ENCODE results near the gene ATRNL1.

Gene ATRNL1

GRCh38 chr10:115957012-115957399 is 863.8 kb downstream of the ATRNL1 start:
- DNase-seq, result no peak

DNA sequence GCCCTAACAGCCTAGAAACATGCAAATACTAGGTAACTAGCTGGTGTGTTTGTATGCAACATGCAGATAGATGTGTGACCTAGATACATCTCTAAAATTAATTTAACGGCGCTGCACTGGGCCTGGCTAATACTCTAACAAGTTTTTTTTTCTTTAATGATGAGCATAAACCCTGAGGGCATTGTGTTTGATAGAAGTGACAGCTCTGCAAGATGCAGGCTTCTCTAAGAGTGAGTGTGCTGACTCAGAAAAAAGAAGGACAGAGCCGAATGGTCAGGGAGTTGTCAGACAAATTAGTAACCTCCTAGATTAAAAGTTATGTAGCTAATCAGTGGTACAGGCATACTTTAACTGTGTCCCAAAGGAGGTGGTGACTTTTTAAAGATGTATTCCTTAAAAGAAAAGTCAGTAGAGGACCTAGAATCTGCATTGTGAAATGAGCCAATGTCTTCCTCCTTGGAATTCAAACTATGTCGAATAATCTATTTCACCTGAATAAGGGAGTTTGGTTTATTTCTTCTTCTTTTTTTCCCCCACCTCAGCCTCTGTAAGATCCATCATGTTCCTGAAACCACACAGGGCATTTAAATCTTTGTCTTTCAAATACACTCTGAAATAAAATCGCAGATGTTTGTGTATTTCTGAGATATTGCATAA is 864.7 kb downstream of the ATRNL1 start:
- no peak for DNase-seq

GRCh38 chr10:115963848-115964247 is 870.7 kb downstream of the ATRNL1 start:
- DNase-seq, result no peak

DNA sequence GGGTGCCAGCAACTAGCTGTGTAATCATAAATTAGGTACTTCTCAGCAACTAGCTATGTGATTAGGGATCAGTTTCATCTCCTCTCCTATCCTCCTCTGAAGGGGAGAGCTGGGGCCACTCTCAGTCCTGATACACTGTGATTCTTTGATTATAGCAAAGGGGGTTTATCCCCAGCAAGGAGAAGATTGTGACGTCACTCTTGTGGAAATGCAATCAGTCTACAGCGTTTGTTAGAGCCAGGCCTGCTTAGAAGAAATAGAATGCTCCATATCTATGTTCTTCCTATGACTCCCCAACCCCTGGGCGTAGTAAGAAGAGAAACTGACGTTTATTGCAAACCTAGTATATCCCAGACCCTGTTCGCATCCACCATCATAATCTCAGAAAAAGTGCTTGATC is 871.7 kb downstream of the ATRNL1 start:
- no peak for DNase-seq

GRCh38 chr10:115965376-115965775 is 872.2 kb downstream of the ATRNL1 start:
- no peak for DNase-seq

DNA sequence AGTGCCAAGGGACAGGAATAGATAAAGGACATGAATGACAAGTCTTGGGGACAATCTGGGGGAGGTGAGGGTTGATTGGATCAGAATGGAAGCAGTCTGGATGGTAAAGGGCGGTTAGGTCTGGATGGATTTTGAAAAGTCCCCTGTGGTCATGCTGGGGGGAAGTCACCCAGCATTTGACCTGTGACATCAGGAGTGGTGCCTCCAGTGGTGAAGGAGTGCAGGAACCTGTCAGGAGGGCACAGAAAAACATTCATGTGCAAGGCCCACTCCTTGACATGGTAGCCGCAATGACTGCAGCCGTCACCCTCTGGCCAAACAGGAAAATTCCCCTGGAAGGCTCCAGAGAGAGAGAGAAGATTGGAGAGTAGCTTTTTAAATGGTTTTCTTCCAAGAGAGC is 875.1 kb downstream of the ATRNL1 start:
- no peak for DNase-seq

DNA sequence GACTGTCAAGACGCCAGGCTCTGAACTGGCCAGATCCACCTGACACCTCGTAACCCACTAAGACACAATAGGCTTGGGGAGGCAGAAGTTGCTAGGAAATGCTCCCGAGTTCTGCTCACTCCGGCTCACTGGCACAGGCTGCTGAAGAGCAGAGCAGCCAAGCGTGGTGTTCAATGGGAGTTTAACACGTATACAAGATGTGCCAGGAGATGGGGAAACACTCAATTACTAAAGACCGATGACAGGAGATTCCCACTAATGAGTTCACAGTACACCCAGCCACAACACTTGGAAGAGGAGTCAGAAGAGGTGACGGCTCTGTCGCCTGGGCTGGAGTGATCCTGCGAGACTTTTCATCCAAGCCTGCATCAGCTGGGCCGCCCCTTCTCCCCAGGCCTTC is 876.4 kb downstream of the ATRNL1 start:
- no peak for DNase-seq

- no peak for DNase-seq
Measured at GRCh38 chr10:115971921-115972320, 878.8 kb downstream of the ATRNL1 start.

GRCh38 chr10:115972426-115972825 is 879.3 kb downstream of the ATRNL1 start:
- DNase-seq, result no peak

DNA sequence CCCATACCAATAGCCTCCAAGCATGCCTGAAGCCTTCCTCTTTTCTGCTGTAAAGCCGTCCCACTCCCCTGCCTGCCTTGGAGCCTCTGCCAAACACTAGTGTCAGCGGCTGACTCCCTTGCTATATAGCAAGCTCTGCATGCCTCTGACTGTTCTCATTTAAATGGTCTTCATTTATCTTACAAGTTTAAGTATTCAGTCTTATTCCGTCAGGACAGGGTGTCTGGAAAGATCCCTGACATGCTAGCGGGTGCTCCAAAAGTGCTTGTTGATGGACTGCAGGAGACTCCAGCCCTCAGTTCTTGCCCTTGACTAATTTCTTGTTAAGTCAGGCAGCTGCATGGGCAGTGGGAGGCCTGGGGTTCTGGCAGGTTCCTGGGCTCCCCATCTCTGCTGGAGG is 881.2 kb downstream of the ATRNL1 start:
- DNase-seq, result no peak

DNA sequence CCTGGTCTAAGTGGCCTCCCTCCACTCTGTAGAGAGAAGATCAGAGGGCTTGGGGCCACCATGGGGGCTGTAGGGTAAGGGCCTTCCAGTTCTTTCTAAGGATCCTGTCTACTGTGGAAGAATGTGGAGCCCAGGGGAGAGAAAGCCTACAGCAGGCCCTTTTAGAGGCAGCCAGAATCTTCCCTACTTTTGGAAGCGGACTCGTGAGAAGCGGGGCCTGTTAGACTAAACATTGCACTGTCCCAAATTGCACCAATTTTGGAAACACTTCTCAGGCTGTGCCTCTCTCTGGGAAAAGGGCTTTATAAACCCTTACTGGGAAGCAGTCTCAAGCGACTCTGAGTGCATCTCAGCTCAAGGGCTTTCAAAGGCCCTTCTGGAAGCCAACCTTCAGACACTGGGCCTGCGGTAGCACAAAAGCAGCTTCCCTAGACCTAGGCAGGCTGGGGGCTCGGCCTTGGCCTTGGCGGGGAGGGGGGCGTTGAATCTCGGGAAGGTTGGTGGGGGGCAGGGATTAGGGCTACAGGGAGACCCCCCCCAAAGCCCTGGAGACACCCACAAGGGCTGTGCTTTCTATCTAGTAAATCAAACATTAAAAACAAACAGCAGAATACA is 881.8 kb downstream of the ATRNL1 start:
- DNase-seq, result no peak

GRCh38 chr10:115975506-115975905 is 882.3 kb downstream of the ATRNL1 start:
- DNase-seq, result no peak

- no peak for DNase-seq
Measured at GRCh38 chr10:115976342-115976741, 883.2 kb downstream of the ATRNL1 start.

GRCh38 chr10:115977855-115978254 is 884.7 kb downstream of the ATRNL1 start:
- DNase-seq, result no peak

DNA sequence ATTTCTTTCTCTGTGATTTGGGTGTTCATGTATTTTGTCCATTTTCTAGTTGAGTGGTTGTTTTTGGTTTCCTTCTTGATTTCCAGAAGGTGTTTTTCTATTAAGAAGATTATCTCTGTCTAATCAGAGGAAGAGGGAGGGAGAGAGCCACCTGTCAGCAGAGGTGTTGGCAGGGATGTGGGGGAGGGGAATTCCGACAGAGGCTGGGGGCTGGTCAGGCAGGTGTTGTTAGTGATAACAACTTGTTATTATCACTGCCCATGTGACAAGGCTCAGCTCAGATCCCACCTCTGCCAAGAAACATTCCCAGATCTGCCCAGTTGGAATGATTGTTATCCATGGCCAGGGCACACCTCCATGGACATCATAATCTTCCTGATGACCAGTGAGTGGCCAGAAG is 886.4 kb downstream of the ATRNL1 start:
- no peak for DNase-seq

GRCh38 chr10:115980470-115980869 is 887.3 kb downstream of the ATRNL1 start:
- no peak for DNase-seq

DNA sequence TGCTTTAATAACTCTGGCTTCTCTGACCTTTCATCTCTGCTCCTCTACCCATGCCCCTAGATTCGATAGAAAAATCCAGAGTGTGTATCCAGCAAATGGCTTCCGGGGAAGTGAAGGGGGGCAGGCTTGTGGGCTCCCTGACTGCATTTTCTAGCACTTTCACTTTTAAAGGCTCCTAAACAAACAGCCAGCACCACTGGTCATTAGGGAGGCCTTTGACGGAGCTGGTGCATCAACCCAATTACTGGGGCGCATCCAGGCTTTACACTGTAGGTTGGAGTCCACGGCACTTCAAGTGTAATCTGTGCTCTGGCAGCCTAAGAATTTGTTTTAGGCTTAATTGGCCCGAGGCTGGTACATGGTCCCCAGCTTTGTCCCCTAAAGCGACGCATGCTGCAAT is 887.9 kb downstream of the ATRNL1 start:
- DNase-seq, result no peak

DNA sequence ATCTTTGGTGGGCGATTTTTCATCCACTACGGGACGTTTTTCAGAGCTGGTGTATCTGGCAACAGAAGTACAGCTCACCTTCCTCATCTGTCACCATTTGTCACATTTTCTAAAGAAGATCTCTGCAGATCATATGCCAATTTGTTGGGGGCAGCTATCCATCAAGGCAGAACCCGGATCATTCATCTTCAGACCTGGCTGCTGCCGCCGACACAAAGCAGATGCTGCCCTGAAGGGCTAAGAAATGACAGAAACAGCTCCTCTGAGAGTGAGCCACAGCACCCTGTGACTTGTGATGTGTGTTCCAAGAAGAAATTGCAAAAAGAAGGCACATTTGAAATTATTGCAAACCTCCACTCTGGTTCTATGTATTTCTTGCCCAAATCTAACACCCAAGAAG is 888.9 kb downstream of the ATRNL1 start:
- DNase-seq, result no peak

- DNase-seq, result no peak
Measured at GRCh38 chr10:115982526-115982925, 889.4 kb downstream of the ATRNL1 start.

GRCh38 chr10:115985786-115986185 is 892.6 kb downstream of the ATRNL1 start:
- DNase-seq, result no peak

GRCh38 chr10:115988380-115988779 is 895.2 kb downstream of the ATRNL1 start:
- DNase-seq, result no peak

GRCh38 chr10:115989621-115990020 is 896.5 kb downstream of the ATRNL1 start:
- no peak for DNase-seq

GRCh38 chr10:115992236-115992986 is 899.2 kb downstream of the ATRNL1 start:
- DNase-seq, result no peak

DNA sequence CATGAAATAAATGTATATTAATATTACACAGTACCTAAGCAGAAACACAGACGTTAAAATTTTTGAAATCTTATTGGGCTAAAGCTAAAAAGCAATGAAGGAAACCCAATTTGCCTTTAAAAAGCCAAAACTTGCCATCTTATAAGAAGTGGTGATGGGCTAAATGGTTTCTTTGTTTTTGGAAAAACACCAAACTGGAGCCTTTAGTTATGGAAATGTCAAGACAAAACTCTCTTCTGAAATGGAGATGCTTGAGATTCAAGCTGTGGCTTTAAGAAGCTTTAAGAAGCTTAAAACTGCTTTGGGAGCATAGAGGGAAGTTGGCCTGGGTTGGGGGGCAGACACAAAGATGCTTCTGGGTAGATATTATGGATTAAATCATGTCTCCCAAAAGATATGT is 902.9 kb downstream of the ATRNL1 start:
- DNase-seq, result no peak

Measured in activated effector memory CD4-positive, alpha-beta T cell treated with Interleukin-2 at 50 U/mL for 16 hours (primary cell).